Parathyroid adenoma (tissue), 2 donors: ENCODE data around the gene PRKD3.

Experiments used
- H2AFZ ChIP-seq: fragments of 300-600 bp; sonication (generic); one replicate; pipeline ENCODE4 v1.7.0; 2017; ENCODE audit warnings: antibody characterized with exemption, mild to moderate bottlenecking
- H3K27ac ChIP-seq: fragments of 300-600 bp; sonication (generic); one replicate; pipeline ENCODE4 v1.7.0; 2017
- H3K27me3 ChIP-seq: fragments of 300-600 bp; sonication (generic); one replicate; pipeline ENCODE4 v1.7.0; 2017; ENCODE audit warnings: low read length; ENCODE audit not compliant: control insufficient read depth, insufficient read depth
- H3K36me3 ChIP-seq: fragments of 300-600 bp; sonication (generic); one replicate; pipeline ENCODE4 v1.7.0; 2017; ENCODE audit warnings: low read length; ENCODE audit not compliant: control insufficient read depth, insufficient read depth
- H3K4me1 ChIP-seq: fragments of 300-600 bp; sonication (generic); one replicate; pipeline ENCODE4 v1.7.0; 2017; ENCODE audit warnings: control low read depth
- H3K4me2 ChIP-seq: fragments of 300-600 bp; sonication (generic); one replicate; pipeline ENCODE4 v1.7.0; 2017; ENCODE audit warnings: low read length
- H3K4me3 ChIP-seq: fragments of 300-600 bp; sonication (generic); one replicate; pipeline ENCODE4 v1.7.0; 2017; ENCODE audit warnings: low read depth, low read length
- H3K79me2 ChIP-seq: fragments of 300-600 bp; sonication (generic); one replicate; pipeline ENCODE4 v1.7.0; 2017; ENCODE audit warnings: control low read depth
- H3K9ac ChIP-seq: fragments of 300-600 bp; sonication (generic); one replicate; pipeline ENCODE4 v1.7.0; 2017; ENCODE audit warnings: mild to moderate bottlenecking
- H3K9me3 ChIP-seq: fragments of 300-600 bp; sonication (generic); one replicate; pipeline ENCODE4 v1.7.0; 2017; ENCODE audit warnings: low read length; ENCODE audit not compliant: control insufficient read depth
- CTCF ChIP-seq: fragments of 300-600 bp; sonication (generic); IDR thresholded peaks from one replicate; pipeline ENCODE4 v1.7.0; 2017; ENCODE audit warnings: antibody characterized with exemption, mild to moderate bottlenecking
- donor health status: primary hyperparathyroidism.

Gene PRKD3

DNA sequence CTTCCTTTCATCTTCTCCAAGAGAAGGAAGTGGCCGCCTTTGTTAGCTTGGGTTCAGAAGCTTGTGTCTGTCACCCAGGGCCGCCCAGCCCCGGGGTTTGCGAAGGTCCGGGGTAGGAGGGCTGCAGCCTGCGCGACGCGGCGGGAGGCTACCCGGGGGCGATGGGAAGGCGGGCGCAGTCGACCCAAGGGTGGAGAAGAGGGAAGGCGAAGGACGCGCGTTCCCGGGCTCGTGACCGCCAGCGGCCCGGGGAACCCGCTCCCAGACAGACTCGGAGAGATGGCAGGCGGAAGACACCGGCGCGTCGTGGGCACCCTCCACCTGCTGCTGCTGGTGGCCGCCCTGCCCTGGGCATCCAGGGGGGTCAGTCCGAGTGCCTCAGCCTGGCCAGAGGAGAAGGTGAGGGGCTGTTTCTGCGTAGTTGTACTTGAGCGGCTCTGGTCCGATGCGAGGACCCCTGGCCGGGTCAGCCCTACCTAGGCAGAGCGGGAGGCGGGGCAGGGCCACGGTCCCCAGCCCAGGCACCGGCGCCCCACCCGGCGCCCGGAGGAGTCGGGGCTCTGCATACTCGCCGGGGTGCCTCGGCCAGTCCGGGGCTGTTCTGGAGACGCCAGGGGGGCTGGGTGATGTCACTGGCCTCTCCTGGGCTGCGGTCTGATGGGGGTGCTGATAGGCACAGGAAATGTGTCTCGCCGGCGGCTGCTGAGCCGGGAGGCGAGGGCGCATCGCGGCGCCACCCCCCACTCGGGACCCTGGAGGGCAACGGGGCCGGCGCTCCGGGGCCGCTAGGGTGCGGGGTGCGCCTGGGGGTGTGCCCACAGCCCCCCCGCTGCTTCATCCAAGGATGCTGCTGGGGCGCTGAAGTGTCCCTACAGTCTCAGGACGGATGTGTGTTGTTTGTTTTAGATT is 20.1 kb upstream of the PRKD3 start, which contains the start of gene QPCT:
TSS of gene QPCT (plus strand) at position 178 of the 909 bp plus-strand sequence. CDS start at position 280, 102 bp downstream.
- Histone ChIP-seq H3K9ac (no peak within 1 kb of the TSS), H2AFZ (peak within 1 kb of the TSS; percentile 84)

DNA sequence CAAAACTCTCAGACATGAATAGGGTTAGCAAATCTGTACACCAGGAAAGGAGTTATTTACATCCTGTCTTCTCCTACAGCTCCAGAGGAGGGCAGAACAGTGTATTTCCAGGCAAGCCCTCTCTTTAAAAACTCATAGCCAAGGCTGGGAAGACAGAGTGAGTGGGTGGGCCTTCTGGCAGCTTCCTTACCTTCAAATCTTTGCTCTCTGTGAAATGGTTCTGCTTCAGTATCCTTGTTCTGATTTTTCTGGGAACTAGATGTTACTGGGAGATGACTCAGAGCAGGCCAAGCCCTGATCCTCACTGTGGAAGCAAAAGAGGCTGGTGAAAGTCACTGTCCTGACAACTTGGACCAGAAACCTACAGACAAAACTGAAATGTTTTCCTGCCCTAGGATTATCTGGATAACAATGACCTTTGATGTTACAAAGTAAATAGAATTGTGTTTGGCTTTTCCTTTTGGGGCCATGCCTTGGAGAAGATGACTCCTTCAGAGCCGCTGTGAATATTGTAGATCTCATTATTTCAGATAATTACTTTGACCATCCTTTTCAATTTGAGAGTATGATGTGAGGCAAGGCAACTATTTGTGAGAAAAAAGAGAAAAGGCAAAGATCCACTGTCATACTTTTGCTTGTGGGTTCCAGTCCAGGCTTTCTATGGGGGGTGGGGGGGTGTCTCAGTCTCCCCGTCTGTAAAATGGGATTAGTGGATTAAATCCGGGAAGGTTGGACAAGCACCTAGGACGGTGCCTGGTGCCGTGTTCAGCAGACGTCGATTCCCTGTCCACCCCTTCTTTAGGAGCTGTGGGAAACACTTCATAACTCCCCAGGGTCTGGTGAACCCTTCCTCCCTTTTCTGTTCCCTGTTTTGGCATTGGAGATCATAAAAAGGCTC is 19.2 kb upstream of the PRKD3 start:
- Histone ChIP-seq H3K27ac (no peak overlapping the region), H3K9ac (no peak overlapping the region), H3K36me3 (no peaks in the 10 kb centered on the region), H3K4me1 (no peaks in the 10 kb centered on the region), H3K4me2 (peak overlapping the region; percentile 95), H2AFZ (peak overlapping the region; percentile 84), H3K27me3 (no peaks in the 10 kb centered on the region), H3K9me3 (no peaks in the 10 kb centered on the region), H3K79me2 (no peaks in the 10 kb centered on the region), H3K4me3 (peak overlapping the region; percentile 66)
- no peak for TF ChIP-seq CTCF

More for the DNA sequence above, 20.1 kb upstream of the PRKD3 start, which contains the start of gene QPCT:
- no peaks in the 10 kb centered on the region for H3K9me3 ChIP-seq
- H3K79me2 ChIP-seq = no peaks in the 10 kb centered on the region
- peak within 1 kb of the TSS; percentile 95 for H3K4me2 ChIP-seq
- H3K27ac ChIP-seq = no peak within 1 kb of the TSS
- H3K27me3 ChIP-seq = no peaks in the 10 kb centered on the region
- no peaks in the 10 kb centered on the region for H3K4me1 ChIP-seq
- TF ChIP-seq CTCF = no peak
- peak within 1 kb of the TSS; percentile 66 for H3K4me3 ChIP-seq
- no peaks in the 10 kb centered on the region for H3K36me3 ChIP-seq

DNA sequence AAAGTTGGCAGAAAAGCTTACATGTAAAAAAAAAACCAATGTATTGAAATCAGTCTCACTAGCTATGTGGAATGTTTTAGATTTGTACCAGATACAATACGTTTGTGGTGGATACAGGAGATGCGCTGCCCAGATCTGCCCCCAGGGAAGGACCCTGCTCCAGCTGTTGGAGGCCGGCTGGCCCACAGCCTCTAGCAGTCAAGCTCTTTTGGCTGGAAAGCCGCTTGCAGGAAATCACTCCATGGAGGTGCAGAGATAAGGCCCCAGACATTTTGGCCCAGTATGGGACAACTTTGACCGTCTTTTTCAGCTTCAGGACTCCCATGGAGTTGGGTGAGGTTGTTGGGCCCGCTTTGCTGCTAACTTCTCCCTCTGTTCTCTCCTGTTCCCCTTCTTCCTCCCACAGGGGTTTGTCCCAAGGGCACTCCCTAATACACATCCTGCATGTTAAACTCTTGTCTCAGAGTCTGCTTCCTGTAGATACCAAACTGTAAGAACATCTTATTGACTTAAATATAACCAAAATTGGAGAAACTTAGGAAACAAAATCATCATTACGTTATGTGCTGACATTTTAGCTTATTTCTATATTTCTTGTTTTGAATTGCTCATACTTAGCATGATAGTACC is 18.1 kb upstream of the PRKD3 start:
- Histone ChIP-seq H3K27ac (no peak overlapping the region), H3K79me2 (no peaks in the 10 kb centered on the region), H3K9me3 (no peaks in the 10 kb centered on the region), H3K36me3 (no peaks in the 10 kb centered on the region), H2AFZ (no peak overlapping the region), H3K4me3 (no peak overlapping the region), H3K4me2 (no peak overlapping the region), H3K27me3 (no peaks in the 10 kb centered on the region), H3K9ac (no peak overlapping the region), H3K4me1 (no peaks in the 10 kb centered on the region)
- TF ChIP-seq CTCF = no peak

DNA sequence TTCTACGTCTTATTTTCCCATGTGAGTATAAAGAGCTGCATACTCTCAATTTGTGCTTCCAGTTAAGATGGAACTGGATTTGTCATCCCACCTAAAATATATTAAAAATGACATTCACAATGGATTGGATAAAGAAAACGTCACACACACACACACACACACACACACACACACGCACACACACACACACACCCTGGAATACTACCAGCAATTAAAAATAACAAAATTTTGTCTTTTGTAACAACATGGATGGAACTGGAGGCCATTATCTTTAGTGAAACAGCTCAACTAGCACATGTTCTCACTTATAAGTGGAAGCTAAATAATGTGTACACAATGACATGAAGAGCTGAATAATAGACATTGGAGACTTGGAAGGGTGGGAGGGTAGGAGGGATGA is 16.0 kb upstream of the PRKD3 start:
- no peak for TF ChIP-seq CTCF
- Histone ChIP-seq H3K27ac (no peak overlapping the region), H3K79me2 (no peaks in the 10 kb centered on the region), H3K27me3 (no peaks in the 10 kb centered on the region), H3K9me3 (no peaks in the 10 kb centered on the region), H3K9ac (no peak overlapping the region), H3K4me2 (no peak overlapping the region), H3K36me3 (no peaks in the 10 kb centered on the region), H3K4me1 (no peaks in the 10 kb centered on the region), H3K4me3 (no peak overlapping the region), H2AFZ (no peak overlapping the region)
